ENCODE results near the gene FZD8. TPM values are rescaled to one million over a fixed set of nuclear protein-coding genes. Genes with fewer than 3 reads are reported as not detected.

Gene FZD8
- polyA plus RNA-seq, 1 of the 3 experiments (the other 2 are of a cell fraction) = 1.4 TPM

- TF ChIP-seq MEF2A (IDR thresholded peaks at IDR 0.05; ENCODE audit: borderline replicate concordance, low read depth) (no peak), MAX (IDR thresholded peaks at IDR 0.05; ENCODE audit: low read depth) (no peak), CHD2 (IDR thresholded peaks at IDR 0.05; ENCODE audit: low read length, partially characterized antibody) (no peak), PBX3 (IDR thresholded peaks at IDR 0.05) (no peak), FOXJ3 (CRISPR knock-in tag; IDR thresholded peaks at IDR 0.05) (no peak)
These were observed 53.3 kb downstream of the FZD8 start (continued) for GRCh38 chr10:35588836-35589235.

Other genes with a start within 250 kb of the FZD8 start
- gene GJD4, start 37.0 kb downstream of the FZD8 start, polyA plus RNA-seq (2012; rRNA removed) = not detected in 2 replicates

All from SK-N-SH (cell line).